Suprapubic skin (tissue), 4 donors: Measurements from ENCODE around the gene CEP83. TPM values are rescaled to one million over a fixed set of nuclear protein-coding genes. Genes with fewer than 3 reads are reported as not detected.
"Not testable (repeated sequence)": the region's sequence is repeated elsewhere in the genome, so short reads cannot be mapped to it uniquely, and the experiment has no call there.

ENCODE experiments used
- DNase-seq, 2 donors: peaks; one replicate each; pipeline ENCODE4 v3.0.0-alpha.2; 2019; ENCODE audit warnings: low spot score in 2 of 2
- H3K27ac ChIP-seq: fragments of 200-600 bp; sonication (generic); one replicate; pipeline ENCODE4 v1.5.1; 2019
- H3K27me3 ChIP-seq: fragments of 200-600 bp; sonication (generic); one replicate; pipeline ENCODE4 v1.5.1; 2019
- H3K36me3 ChIP-seq: fragments of 200-600 bp; sonication (generic); one replicate; pipeline ENCODE4 v1.5.1; 2019
- H3K4me1 ChIP-seq: fragments of 200-600 bp; sonication (generic); one replicate; pipeline ENCODE4 v1.5.1; 2019
- H3K4me3 ChIP-seq: fragments of 200-600 bp; sonication (generic); one replicate; pipeline ENCODE4 v1.5.1; 2019; ENCODE audit warnings: mild to moderate bottlenecking
- H3K9me3 ChIP-seq: fragments of 200-600 bp; sonication (generic); one replicate; pipeline ENCODE4 v1.5.1; 2019
- CTCF ChIP-seq, 2 donors: fragments of 200-600 bp in 1 of 2; fragments of 450-650 bp in 1 of 2; sonication (generic) in 1 of 2; IDR thresholded peaks; one replicate each; pipeline ENCODE4 v1.5.1; 2016 to 2019; ENCODE audit warnings: antibody characterized with exemption in 2 of 2, mild to moderate bottlenecking in 1 of 2, moderate library complexity in 1 of 2
- EP300 ChIP-seq: sonication (generic); formaldehyde crosslinking; IDR thresholded peaks from one replicate; pipeline ENCODE4 v1.6.1; 2017; ENCODE audit warnings: antibody characterized with exemption
- POLR2A ChIP-seq, 2 donors: fragments of 450-650 bp; IDR thresholded peaks; one replicate each; pipeline ENCODE4 v1.6.1; 2017; ENCODE audit warnings: antibody characterized with exemption in 2 of 2, mild to moderate bottlenecking in 2 of 2, moderate library complexity in 2 of 2
- POLR2AphosphoS5 ChIP-seq, 3 donors: sonication (generic); formaldehyde crosslinking; IDR thresholded peaks; one replicate each; pipeline ENCODE4 v1.6.1; 2017; ENCODE audit warnings: antibody characterized with exemption in 3 of 3
- WGBS: methylation state at CpG from one replicate; pipeline ENCODE4 v1.1.5; 2018; 5-methylcytosine and 5-hydroxymethylcytosine counted together
- total RNA-seq, 4 donors: library from RNA; depleted of rRNA; stranded (reverse); fragments of >200 nt; gene quantifications; one replicate each; pipeline ENCODE4 v1.1.0, GENCODE V29; 2016

Gene CEP83
- total RNA-seq, 4 donors from 2014 or later = 8.5 to 18.4 (median 12.6) TPM

GRCh38 chr12:94404854-94405253 is 54.8 kb downstream of the CEP83 start:
- H3K4me3 ChIP-seq = no peak overlapping the region
- peaks cover 20% of the 10 kb centered on the region for H3K36me3 ChIP-seq
- WGBS = 87% methylated on average over 2 of the region's 2 CpGs
- no peak overlapping the region for H3K27ac ChIP-seq
- H3K27me3 ChIP-seq = no peaks in the 10 kb centered on the region
- no peak for DNase-seq
- no peaks in the 10 kb centered on the region for H3K4me1 ChIP-seq
- H3K9me3 ChIP-seq = no peaks in the 10 kb centered on the region
- TF ChIP-seq EP300 (no peak), POLR2A (IDR thresholded peaks at IDR 0.05) (no peak), POLR2AphosphoS5 (IDR thresholded peaks at IDR 0.05) (no peak)

GRCh38 chr12:94401326-94401725 is 58.3 kb downstream of the CEP83 start:
- H3K27ac ChIP-seq = no peak overlapping the region
- H3K36me3 ChIP-seq = peaks cover 32% of the 10 kb centered on the region

GRCh38 chr12:94398685-94399084 is 61.0 kb downstream of the CEP83 start:
- not testable (repeated sequence) for DNase-seq, H3K4me3 ChIP-seq, H3K27me3 ChIP-seq, H3K4me1 ChIP-seq, H3K27ac ChIP-seq
- H3K36me3 ChIP-seq = peaks cover 32% of the 10 kb centered on the region
- peaks cover 17% of the 10 kb centered on the region for H3K9me3 ChIP-seq
- 80% methylated on average over 5 of the region's 5 CpGs for WGBS

More at GRCh38 chr12:94401326-94401725, 58.3 kb downstream of the CEP83 start:
- DNase-seq = no peak
- Histone ChIP-seq H3K9me3 (peaks cover 17% of the 10 kb centered on the region), H3K27me3 (no peaks in the 10 kb centered on the region), H3K4me3 (no peak overlapping the region), H3K4me1 (no peaks in the 10 kb centered on the region)
- TF ChIP-seq CTCF (IDR thresholded peaks at IDR 0.05) (no peak), EP300 (no peak), POLR2A (IDR thresholded peaks at IDR 0.05) (no peak), POLR2AphosphoS5 (IDR thresholded peaks at IDR 0.05) (no peak)
- WGBS = 82% methylated on average over 2 of the region's 2 CpGs

- no peaks in the 10 kb centered on the region for H3K27me3 ChIP-seq
- no peak overlapping the region for H3K4me3 ChIP-seq
- H3K9me3 ChIP-seq = peaks cover 17% of the 10 kb centered on the region
- H3K4me1 ChIP-seq = no peaks in the 10 kb centered on the region
- no peak overlapping the region for H3K27ac ChIP-seq
- TF ChIP-seq POLR2AphosphoS5 (IDR thresholded peaks at IDR 0.05) = no peak
- no peak for TF ChIP-seq EP300
- TF ChIP-seq CTCF (IDR thresholded peaks at IDR 0.05) = no peak
- no peak for TF ChIP-seq POLR2A (IDR thresholded peaks at IDR 0.05)
- WGBS = 99% methylated on average over 4 of the region's 4 CpGs
- no peak for DNase-seq
- H3K36me3 ChIP-seq = peaks cover 26% of the 10 kb centered on the region
Measured at GRCh38 chr12:94397401-94397800, 62.3 kb downstream of the CEP83 start.

- not testable (repeated sequence) for H3K4me1 ChIP-seq, H3K27me3 ChIP-seq, H3K27ac ChIP-seq, DNase-seq, H3K4me3 ChIP-seq
- Histone ChIP-seq H3K9me3 (peaks cover 17% of the 10 kb centered on the region), H3K36me3 (peaks cover 17% of the 10 kb centered on the region)
- 93% methylated on average over 4 of the region's 4 CpGs for WGBS
Measured at GRCh38 chr12:94396014-94396413, 63.7 kb downstream of the CEP83 start.

GRCh38 chr12:94390130-94390485 is 69.6 kb downstream of the CEP83 start:
- WGBS = 100% methylated on average over 3 of the region's 4 CpGs
- H3K27me3 ChIP-seq = no peaks in the 10 kb centered on the region
- H3K4me1 ChIP-seq = no peaks in the 10 kb centered on the region
- DNase-seq = no peak
- no peak overlapping the region for H3K4me3 ChIP-seq
- peaks cover 7% of the 10 kb centered on the region for H3K36me3 ChIP-seq
- TF ChIP-seq EP300 = no peak
- no peak for TF ChIP-seq POLR2AphosphoS5 (IDR thresholded peaks at IDR 0.05)
- no peak for TF ChIP-seq CTCF (IDR thresholded peaks at IDR 0.05)
- TF ChIP-seq POLR2A (IDR thresholded peaks at IDR 0.05) = no peak
- H3K27ac ChIP-seq = no peak overlapping the region
- no peaks in the 10 kb centered on the region for H3K9me3 ChIP-seq

- not testable (repeated sequence) for H3K4me3 ChIP-seq, DNase-seq, H3K4me1 ChIP-seq, H3K27me3 ChIP-seq, H3K9me3 ChIP-seq, H3K27ac ChIP-seq
- 92% methylated on average over 10 of the region's 16 CpGs for WGBS
- H3K36me3 ChIP-seq = peaks cover 12% of the 10 kb centered on the region
Measured at GRCh38 chr12:94389482-94390129, 70.1 kb downstream of the CEP83 start.
